ENCODE measurements around the gene CATSPERD.
"Not testable (repeated sequence)": the region's sequence is repeated elsewhere in the genome, so short reads cannot be mapped to it uniquely, and the experiment has no call there.

Gene CATSPERD

DNA sequence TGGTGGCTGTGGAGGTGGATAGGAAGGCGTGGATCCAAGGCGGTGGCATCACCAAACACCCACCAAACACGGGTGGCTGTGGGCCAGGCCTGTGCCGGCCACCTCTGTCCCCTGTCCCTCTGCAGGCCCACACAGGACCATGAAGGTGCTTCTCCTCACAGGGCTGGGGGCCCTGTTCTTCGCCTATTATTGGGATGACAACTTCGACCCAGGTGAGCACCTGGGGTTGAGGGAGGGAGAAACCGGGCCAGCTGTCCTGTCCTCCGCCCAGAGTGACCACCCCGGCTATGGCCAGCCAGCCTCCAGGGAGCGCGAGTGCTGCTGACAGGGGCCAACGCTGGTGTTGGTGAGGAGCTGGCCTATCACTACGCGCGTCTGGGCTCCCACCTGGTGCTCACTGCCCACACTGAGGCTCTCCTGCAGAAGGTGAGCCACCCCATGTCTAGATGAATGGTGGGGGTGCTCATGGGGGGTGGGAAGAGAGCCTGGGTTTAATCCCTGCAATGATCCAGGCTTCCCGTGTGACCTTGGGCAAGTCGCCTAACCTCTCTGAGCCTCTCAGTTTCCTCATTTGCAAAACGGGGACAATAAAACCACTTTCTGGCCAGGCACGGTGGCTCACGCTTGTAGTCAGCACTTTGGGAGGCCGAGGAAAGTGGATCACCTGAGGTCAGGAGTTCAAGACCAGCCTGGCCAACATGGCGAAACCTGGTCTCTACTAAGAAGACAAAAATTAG is 35.6 kb upstream of the CATSPERD start:
- DNase-seq (ENCODE audit: low spot score), result no peak

GRCh38 chr19:5686326-5686646 is 34.2 kb upstream of the CATSPERD start:
- DNase-seq (ENCODE audit: low spot score), result no peak

- DNase-seq (ENCODE audit: low spot score), result peak; percentile 96
Measured at GRCh38 chr19:5686647-5687359, 33.6 kb upstream of the CATSPERD start.

DNA sequence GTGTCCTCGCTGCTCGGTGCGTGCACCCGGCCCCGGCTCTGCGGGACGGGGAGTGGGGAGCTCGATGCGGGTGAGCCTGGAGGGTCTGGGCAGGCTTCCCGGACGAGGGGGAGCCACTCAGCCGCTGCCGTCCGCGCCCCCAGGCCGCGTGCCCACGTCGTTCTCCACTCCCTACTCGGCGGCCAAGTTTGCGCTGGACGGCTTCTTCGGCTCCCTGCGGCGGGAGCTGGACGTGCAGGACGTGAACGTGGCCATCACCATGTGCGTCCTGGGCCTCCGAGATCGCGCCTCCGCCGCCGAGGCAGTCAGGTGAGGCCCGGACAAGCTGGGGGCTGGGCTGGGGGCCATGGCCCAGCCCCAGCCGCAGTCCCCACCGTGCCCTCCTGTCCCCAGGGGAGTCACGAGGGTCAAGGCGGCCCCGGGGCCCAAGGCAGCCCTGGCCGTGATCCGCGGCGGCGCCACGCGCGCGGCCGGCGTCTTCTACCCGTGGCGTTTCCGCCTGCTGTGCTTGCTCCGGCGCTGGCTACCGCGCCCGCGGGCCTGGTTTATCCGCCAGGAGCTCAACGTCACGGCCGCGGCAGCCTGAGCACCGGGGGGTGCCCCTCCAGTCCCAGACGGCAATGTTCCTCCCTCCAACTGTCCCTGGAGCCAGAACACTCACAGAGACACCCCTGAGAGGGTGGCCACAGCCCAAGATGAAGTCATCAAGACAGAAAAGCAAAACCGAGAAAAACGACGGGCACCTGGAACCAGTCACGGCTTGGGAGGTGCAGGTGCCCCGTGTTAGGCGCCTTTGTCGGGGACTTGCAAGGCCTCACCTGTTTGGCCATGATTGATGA is 32.9 kb upstream of the CATSPERD start:
- DNase-seq (ENCODE audit: low spot score), result no peak

DNA sequence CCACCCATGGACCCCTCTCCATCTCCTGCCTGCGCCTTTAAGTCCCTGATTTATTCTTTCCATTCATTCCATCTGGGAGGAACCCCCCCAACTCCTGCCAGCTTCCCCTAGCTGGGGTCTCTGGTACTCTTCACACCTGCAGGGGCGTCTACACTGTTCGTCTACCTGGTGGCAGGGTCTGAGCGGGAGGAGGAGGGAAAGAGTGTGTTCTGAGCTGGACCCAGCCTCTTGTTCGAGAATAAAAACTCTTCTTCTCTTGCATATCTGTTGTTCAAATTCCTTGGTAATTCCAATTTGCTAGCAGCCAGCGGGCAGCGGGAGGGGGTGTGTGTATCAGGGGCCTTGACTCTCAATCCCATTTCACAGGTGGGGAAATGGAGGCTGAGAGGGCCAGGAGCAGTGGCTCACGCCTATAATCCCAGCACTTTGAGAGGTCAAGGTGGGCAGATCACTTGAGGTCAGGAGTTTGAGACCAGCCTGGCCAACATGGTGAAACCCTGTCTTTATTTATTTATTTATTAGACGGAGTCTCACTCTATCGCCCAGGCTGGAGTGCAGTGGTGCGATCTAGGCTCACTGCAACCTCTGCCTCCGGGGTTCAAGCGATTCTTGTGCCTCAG is 32.1 kb upstream of the CATSPERD start:
- not testable (repeated sequence) for DNase-seq (ENCODE audit: low spot score)

GRCh38 chr19:5690125-5690954 is 30.1 kb upstream of the CATSPERD start, which contains the start of gene RPL36:
Gene RPL36 (plus strand): TSS chr19:5690295. CDS start chr19:5690508, 213 bp downstream.
- DNase-seq (ENCODE audit: low spot score), result peak; percentile 98

DNA sequence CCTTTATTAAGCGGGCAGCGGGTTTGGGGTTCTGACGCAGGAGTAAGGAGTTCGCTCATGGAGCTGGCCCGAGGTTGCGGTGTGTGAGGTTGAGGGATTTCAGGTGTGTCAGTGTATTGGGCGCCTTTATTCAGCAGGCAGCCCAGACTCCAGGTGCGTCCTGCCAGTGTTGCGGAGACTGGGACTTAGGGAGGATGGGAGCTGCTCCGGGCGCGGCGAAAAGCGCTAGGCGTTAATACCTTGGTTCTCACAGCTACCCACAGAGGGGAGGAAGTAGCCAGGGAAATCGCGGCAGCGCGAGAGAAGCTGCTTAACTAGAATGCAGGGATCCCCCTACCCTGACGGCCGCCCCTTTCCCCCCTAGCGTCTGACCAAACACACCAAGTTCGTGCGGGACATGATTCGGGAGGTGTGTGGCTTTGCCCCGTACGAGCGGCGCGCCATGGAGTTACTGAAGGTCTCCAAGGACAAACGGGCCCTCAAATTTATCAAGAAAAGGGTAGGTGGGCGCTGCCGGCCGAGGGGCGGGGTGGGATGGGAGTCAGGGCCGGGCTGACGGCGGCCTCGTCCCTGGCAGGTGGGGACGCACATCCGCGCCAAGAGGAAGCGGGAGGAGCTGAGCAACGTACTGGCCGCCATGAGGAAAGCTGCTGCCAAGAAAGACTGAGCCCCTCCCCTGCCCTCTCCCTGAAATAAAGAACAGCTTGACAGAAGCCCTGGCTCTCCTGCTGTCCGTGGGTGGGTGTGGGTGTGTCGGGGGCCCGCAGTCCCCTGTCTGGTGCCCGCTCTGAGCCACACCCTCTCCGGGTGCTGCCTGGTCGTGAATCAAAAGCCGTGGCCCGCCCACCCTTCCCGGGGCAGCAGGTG is 29.2 kb upstream of the CATSPERD start:
- DNase-seq (ENCODE audit: low spot score), result no peak

GRCh38 chr19:5691822-5692722 is 28.4 kb upstream of the CATSPERD start:
- DNase-seq (ENCODE audit: low spot score), result no peak

- no peak for DNase-seq (ENCODE audit: low spot score)
Measured at GRCh38 chr19:5692723-5693194, 27.7 kb upstream of the CATSPERD start.

- no peak for DNase-seq (ENCODE audit: low spot score)
Measured at GRCh38 chr19:5693195-5694166, 27.0 kb upstream of the CATSPERD start.

DNA sequence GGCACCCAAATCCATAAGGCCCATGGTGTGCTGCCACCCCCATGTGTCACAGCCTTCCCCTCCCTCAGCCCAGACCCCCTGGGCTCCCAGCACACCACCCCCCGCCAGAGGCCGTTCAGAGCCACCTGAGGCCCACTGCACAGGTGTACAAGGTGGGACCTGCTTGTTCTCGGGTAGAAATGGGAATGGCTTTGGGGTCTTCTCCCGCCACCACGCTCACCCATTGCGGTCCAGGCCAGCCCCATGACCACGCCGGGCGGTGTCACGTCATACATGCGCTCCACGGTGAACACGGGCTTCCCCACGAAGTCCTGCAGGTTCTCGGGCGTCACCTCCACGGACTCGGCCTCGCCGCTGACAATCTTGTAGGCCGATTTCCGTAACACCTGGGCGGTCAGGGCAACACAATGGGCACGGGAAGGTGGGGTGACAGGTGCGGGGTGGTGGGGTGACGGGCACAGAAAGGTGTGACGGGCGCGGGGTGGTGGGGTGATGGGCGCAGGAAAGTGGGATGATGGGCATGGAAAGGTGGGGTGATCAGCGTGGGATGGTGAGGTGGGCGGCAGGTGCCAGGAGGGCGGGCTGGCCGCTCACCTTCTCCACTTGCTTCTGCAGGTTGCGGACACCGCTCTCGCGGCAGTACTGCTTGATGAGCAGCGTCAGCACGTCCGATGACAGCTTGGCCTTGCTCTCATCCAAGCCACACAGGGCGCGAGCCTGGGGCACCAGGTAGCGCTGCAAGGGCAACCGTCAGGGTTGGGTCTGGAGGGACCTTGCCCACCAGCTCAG is 26.1 kb upstream of the CATSPERD start:
- DNase-seq (ENCODE audit: low spot score), result no peak

DNA sequence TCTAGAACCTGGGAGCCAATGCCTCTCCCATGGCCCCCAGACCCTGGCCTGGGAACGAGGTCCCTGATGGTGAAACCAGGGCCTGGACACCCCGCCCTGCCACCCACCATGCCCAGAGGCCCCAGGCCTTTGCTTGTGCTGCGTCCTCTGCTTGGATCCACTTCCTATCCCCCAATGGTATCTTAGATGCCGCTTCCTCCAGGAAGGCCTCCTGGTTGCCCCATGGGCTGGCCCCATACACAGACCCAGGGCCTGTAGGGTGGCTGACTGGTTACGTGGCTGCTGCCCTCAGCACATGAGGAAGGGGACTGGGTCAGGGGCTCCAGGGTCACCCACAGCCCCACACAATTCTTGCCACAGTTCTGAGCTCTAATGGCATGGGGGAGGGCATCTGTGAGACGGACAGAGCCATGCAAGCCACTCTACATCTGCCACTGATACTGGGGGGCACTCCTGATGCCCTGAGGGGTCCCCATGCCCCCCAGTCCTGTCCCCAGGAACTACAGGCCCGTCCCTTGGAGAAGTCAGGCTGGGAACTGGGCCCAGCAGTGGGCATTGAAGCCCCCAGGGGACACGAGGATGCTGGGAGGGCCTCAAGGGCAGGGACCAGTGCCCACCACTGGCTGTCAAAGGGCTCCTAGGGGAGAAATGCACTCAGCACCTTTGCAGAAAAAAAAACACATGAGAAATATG is 25.3 kb upstream of the CATSPERD start:
- DNase-seq (ENCODE audit: low spot score), result no peak

DNA sequence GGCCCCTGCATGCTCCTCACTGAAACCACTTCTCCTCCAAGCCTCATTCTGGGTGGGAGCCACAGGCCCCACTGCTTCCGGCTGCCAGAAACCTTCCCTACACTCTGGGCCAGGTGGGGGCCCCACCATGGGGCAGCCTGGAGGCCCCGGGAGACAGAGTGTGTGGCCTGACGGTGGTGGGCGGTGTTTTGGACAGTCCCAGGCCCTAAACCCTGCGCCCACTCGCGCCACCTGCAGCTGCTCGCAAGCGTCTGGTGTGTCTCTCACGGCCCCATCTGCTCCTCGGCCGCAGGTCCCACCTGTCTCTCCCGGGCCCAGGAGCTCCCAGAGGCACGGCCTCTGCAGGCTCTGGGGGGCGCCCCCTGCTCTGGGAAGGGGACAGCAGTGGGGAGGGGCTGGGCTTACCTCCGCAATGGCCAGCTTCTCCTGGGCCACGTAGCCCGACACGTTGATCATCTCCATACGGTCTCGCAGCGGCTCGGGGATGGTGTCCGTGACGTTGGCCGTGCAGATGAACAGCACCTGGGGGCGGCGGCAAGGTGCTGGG is 24.7 kb upstream of the CATSPERD start:
- DNase-seq (ENCODE audit: low spot score), result no peak

DNA sequence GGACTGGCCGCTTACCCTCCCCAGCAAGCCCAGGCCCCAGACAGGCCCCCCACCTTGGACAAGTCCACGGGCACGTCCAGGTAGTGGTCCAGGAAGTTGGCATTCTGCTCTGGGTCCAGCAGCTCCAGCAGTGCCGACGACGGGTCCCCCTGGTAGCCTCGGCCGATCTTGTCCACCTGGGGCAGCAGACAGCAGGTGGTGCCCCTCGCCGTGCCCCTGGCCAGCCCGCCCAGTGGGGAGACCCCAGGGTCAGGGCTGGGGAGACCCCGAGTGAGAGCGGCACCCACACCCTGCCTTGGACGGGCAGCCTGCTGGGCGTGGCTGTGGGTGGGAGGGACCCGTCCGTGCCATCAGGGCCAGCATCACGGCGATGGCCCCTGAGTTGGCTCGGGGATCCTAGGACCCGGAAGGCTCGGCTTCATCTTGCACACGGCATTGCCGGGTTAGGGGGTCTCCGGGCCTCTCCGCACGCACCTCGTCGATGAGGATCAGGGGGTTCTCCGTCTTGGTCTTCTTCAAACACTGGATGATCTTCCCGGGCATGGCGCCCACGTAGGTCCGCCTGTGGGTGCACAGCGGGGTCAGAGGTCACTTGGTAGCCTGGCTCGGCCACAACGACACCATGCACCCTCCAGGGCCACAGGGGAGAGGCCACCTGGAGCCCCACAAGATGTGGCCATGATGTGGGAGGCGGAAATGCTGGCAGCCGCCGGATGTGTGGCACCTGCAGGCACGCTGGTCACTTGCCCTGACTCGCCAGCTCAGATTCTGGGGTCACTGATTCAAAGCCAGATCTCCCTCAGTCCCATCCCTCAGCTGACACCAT is 24.0 kb upstream of the CATSPERD start:
- DNase-seq (ENCODE audit: low spot score), result no peak

Data from hepatic stellate cell (primary cell).